CD4-positive, alpha-beta T cell treated with Interleukin-6 at 100 ng/mL for 8 hours (primary cell): Measurements from ENCODE around the gene TSC2.
"Not testable (repeated sequence)": the region's sequence is repeated elsewhere in the genome, so short reads cannot be mapped to it uniquely, and the experiment has no call there.

Experiments
- DNase-seq: peaks from one replicate; pipeline ENCODE4 v3.0.0-alpha.2; 2020; ENCODE audit warnings: mixed read lengths, low spot score

TSC2 gene

GRCh38 chr16:2031081-2031577, 16.7 kb upstream of the TSC2 start:
- DNase-seq = no peak

GRCh38 chr16:2032285-2033056, 15.3 kb upstream of the TSC2 start:
- DNase-seq = no peak

GRCh38 chr16:2033057-2033908, 14.5 kb upstream of the TSC2 start:
- no peak for DNase-seq

GRCh38 chr16:2033909-2034695, 13.7 kb upstream of the TSC2 start:
- not testable (repeated sequence) for DNase-seq

GRCh38 chr16:2034696-2035430, 12.9 kb upstream of the TSC2 start:
- no peak for DNase-seq

- no peak for DNase-seq
Measured at GRCh38 chr16:2035431-2036199, 12.2 kb upstream of the TSC2 start.

- DNase-seq = no peak
Measured at GRCh38 chr16:2036200-2036966, 11.4 kb upstream of the TSC2 start.

- DNase-seq = no peak
Measured at GRCh38 chr16:2037115-2037514, 10.7 kb upstream of the TSC2 start.

GRCh38 chr16:2037647-2038381, 10.0 kb upstream of the TSC2 start:
- no peak for DNase-seq

- DNase-seq = no peak
Measured at GRCh38 chr16:2038382-2039231, 9.2 kb upstream of the TSC2 start.

GRCh38 chr16:2039274-2040031, 8.3 kb upstream of the TSC2 start:
- DNase-seq = no peak

- no peak for DNase-seq
Measured at GRCh38 chr16:2040041-2040786, 7.6 kb upstream of the TSC2 start.

- DNase-seq = no peak
Measured at GRCh38 chr16:2040787-2041522, 6.8 kb upstream of the TSC2 start.

GRCh38 chr16:2042171-2042985, 5.4 kb upstream of the TSC2 start:
- DNase-seq = no peak

GRCh38 chr16:2042986-2043666, 4.7 kb upstream of the TSC2 start:
- no peak for DNase-seq
